H7 (cell line): ENCODE results near the gene TAF4B. TPM values are rescaled to one million over a fixed set of nuclear protein-coding genes. Genes with fewer than 3 reads are reported as not detected.

Source experiments
- DNase-seq: peaks from one replicate; pipeline ENCODE4 v3.0.0; 2012
- H3K27me3 ChIP-seq: 2 replicates; pipeline ENCODE4 v1.6.0; 2011; ENCODE audit warnings: mild to moderate bottlenecking, low read length; ENCODE audit not compliant: control insufficient read depth, insufficient read depth
- H3K36me3 ChIP-seq: replicated peaks from 2 replicates; pipeline ENCODE4 v1.5.1; 2011; ENCODE audit warnings: low read length; ENCODE audit not compliant: control insufficient read depth, insufficient read depth
- H3K4me3 ChIP-seq: 2 replicates; pipeline ENCODE4 v1.5.1; 2011; ENCODE audit warnings: low read depth, mild to moderate bottlenecking, control low read depth, low read length, moderate library complexity; ENCODE audit not compliant: insufficient read depth
- total RNA-seq: library from RNA; depleted of rRNA; stranded (reverse); fragments of >200 nt; shearing (Covaris generic); gene quantifications from 2 replicates; pipeline ENCODE4 v1.2.3, GENCODE V29; 2014

The TAF4B gene
- total RNA-seq, 1 experiment from 2014 or later = 19.1 TPM

DNA sequence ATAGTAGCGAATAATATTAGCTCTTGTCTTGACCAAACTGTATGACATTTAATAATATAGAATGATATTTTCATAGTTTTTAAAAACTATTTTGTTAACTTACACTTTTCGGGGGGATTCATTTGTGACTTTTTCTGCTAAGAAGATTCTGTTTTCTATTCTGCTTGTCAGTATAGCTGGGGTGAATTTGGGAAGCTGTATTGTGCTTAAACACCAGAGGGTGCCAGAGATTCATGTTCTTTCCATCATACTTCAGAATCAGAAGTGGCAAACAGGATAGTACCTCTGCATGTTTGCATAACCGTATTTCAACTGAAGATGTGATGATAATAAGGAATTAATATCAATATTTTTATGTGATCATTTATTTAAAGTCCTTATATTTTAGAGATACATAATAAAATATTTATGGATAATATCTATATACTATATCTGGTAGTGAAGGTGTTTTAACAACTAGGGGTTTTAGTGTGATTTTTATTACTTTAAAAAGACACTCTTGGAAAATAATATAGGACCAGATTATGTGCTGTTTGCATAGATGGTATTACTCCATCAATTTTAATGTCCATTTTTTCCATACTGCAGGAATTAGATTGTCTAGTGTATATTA lies 81.0 kb downstream of the TAF4B start:
- no peak overlapping the region for H3K4me3 ChIP-seq
- DNase-seq = peak; percentile 7
- no peaks in the 10 kb centered on the region for H3K36me3 ChIP-seq
- no peaks in the 10 kb centered on the region for H3K27me3 ChIP-seq

- Histone ChIP-seq H3K27me3 (no peaks in the 10 kb centered on the region), H3K4me3 (no peak overlapping the region), H3K36me3 (no peaks in the 10 kb centered on the region)
- no peak for DNase-seq
These were observed 83.0 kb downstream of the TAF4B start for GRCh38 chr18:26309281-26309680.

- peak; percentile 6 for DNase-seq
- Histone ChIP-seq H3K4me3 (no peak overlapping the region), H3K36me3 (0 out of 2 replicates have a peak, but pooled peaks cover 2% of the 10 kb centered on the region), H3K27me3 (no peaks in the 10 kb centered on the region)
These were observed 86.0 kb downstream of the TAF4B start for GRCh38 chr18:26312199-26312598.

DNA sequence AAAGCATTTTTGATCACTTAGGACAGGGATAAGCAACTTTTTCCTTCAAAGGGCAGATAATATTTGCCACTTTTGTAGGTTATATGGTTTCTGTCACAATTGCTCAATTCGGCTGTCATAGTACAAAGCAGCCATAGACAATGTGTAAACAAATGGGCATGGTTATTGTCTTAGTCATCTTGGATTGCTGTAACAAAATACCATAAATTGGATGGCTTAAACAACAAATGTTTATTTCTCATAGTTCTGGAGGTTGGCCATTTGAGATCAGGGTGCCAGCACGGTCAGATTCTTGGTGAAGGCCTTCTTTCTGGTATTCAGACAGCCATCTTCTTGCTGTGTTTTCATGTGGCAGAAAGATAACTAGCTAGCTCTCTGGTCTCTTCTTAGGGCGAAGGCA lies 91.2 kb downstream of the TAF4B start:
- no peak overlapping the region for H3K4me3 ChIP-seq
- DNase-seq = no peak
- H3K27me3 ChIP-seq = no peaks in the 10 kb centered on the region
- H3K36me3 ChIP-seq = 0 out of 2 replicates have a peak, but pooled peaks cover 2% of the 10 kb centered on the region

GRCh38 chr18:26320686-26321085 lies 94.4 kb downstream of the TAF4B start:
- no peak overlapping the region for H3K4me3 ChIP-seq
- H3K27me3 ChIP-seq = no peaks in the 10 kb centered on the region
- no peaks in the 10 kb centered on the region for H3K36me3 ChIP-seq
- DNase-seq = no peak

- no peaks in the 10 kb centered on the region for H3K27me3 ChIP-seq
- no peak overlapping the region for H3K4me3 ChIP-seq
- no peaks in the 10 kb centered on the region for H3K36me3 ChIP-seq
- no peak for DNase-seq
These were observed 96.8 kb downstream of the TAF4B start for GRCh38 chr18:26322890-26323653.

GRCh38 chr18:26325771-26326170 lies 99.5 kb downstream of the TAF4B start:
- no peaks in the 10 kb centered on the region for H3K36me3 ChIP-seq
- H3K27me3 ChIP-seq = no peaks in the 10 kb centered on the region
- H3K4me3 ChIP-seq = no peak overlapping the region
- no peak for DNase-seq

DNA sequence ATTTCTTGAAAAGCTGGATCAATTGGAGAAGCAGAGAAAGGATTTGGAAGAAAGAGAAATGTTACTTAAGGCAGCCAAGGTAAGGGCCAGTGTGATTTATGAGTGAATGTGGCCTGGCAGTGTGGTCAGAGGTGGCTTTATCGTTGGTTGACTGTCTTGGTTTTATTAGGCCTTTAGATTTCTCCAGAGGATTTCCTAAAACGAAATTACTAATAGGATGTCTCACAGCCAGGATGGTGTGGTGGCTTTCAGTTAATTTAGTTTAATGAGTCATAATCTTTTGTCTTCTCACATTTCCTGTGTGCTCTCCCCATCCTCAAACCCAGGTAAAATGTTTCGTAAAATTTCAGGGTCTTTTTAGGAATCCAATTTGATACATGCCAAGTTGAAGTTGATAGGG lies 100.8 kb downstream of the TAF4B start:
- H3K36me3 ChIP-seq = no peaks in the 10 kb centered on the region
- H3K4me3 ChIP-seq = no peak overlapping the region
- H3K27me3 ChIP-seq = no peaks in the 10 kb centered on the region
- no peak for DNase-seq

GRCh38 chr18:26332991-26333390 lies 106.7 kb downstream of the TAF4B start:
- Histone ChIP-seq H3K36me3 (no peaks in the 10 kb centered on the region; the same call in 1 of the 2 replicates), H3K4me3 (no peak overlapping the region), H3K27me3 (no peaks in the 10 kb centered on the region)
- no peak for DNase-seq

- Histone ChIP-seq H3K27me3 (no peaks in the 10 kb centered on the region), H3K4me3 (no peak overlapping the region), H3K36me3 (no peaks in the 10 kb centered on the region; the same call in 1 of the 2 replicates)
- DNase-seq = no peak
These were observed 108.9 kb downstream of the TAF4B start for GRCh38 chr18:26335156-26335555.

DNA sequence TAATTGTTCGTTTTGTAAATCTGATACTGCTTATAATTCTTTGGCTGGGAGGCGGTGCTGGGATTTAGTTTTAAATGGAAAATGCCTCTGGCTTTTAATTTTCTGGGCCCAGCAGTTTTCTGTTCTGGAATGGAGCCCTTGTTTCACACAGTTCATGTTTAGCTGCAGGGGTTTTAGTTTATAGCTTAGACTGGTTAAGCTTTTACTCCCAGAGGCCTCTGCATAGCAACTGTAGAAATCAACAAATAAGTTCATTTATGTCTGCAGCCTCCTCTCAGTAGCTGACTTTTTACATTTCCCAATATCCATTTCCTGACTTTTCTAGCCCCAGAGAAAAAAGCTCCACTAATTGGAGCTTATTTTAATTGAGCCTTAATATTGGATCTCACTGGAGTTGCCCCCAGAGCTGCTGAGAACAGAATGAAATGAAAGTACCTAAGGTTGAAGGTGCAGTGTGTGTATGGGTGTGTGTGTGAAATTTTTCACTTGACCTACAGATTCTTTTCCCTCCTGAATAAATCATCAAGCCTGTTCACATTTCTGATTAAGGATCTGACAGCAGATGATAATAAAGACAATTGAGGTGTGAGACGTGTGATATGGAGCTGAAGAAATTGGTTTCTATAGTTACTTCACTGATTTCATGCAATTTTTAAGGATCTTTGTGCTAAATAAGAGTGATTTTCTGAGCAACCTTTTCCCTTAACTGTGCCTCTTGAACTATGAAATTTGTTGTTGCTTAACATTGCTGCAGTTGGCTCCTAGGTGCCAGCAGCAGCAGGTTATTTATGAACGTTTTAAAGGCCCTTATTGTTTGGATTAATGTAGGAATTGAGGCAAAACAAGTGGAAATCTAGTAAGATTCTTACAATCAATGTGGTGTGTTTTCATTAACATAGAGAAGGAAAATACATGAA lies 109.6 kb downstream of the TAF4B start:
- Histone ChIP-seq H3K36me3 (no peaks in the 10 kb centered on the region; the same call in 1 of the 2 replicates), H3K27me3 (no peaks in the 10 kb centered on the region), H3K4me3 (no peak overlapping the region)
- no peak for DNase-seq

DNA sequence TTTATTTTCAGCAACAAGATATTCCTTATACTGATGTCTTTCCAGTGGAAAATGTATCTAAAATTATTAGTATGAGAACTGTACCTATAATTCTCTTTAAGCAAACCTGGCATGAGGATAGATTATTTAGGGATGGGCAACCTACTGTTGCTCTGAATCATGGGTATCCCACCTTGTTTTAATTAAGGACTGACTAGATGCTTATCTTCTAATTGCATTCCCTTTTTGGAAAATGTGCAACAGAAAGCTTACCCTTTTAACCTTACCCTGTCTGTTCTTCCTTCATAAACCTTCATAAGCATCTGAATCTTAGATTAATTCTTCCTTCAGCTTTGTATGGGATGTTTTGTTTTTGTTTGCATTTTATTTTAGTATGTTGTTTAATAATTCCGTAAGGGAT lies 110.3 kb downstream of the TAF4B start:
- Histone ChIP-seq H3K27me3 (no peaks in the 10 kb centered on the region), H3K36me3 (no peaks in the 10 kb centered on the region; the same call in 1 of the 2 replicates), H3K4me3 (no peak overlapping the region)
- no peak for DNase-seq

DNA sequence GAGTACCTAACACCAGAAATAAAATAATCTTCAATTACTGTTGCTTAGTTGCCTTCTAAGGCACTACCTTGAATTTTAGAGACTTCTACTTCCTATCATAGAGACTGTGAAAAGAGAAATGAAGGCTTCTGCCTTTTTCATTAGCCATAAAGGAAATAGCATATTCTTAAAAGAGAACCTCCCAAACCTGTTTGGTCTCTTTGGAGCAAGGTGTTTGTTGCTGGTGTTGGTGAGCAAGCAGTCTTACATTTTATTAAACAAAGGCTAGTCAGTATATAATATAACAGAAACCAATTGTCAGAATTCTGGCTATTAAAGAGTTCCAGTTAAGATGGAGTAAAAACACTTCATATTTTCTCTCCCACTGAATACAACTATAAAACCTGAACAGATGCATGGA lies 116.4 kb downstream of the TAF4B start:
- DNase-seq = no peak
- H3K27me3 ChIP-seq = no peaks in the 10 kb centered on the region
- no peak overlapping the region for H3K4me3 ChIP-seq
- no peaks in the 10 kb centered on the region for H3K36me3 ChIP-seq

- no peak for DNase-seq
- H3K4me3 ChIP-seq = no peak overlapping the region
- H3K27me3 ChIP-seq = no peaks in the 10 kb centered on the region
- H3K36me3 ChIP-seq = no peaks in the 10 kb centered on the region
These were observed 124.7 kb downstream of the TAF4B start for GRCh38 chr18:26350961-26351360.
